ENCODE measurements around the gene TRIP13. TPM values are rescaled to one million over a fixed set of nuclear protein-coding genes. Genes with fewer than 3 reads are reported as not detected.

The TRIP13 gene
- polyA plus RNA-seq, 1 experiment = 20.4 TPM

DNA sequence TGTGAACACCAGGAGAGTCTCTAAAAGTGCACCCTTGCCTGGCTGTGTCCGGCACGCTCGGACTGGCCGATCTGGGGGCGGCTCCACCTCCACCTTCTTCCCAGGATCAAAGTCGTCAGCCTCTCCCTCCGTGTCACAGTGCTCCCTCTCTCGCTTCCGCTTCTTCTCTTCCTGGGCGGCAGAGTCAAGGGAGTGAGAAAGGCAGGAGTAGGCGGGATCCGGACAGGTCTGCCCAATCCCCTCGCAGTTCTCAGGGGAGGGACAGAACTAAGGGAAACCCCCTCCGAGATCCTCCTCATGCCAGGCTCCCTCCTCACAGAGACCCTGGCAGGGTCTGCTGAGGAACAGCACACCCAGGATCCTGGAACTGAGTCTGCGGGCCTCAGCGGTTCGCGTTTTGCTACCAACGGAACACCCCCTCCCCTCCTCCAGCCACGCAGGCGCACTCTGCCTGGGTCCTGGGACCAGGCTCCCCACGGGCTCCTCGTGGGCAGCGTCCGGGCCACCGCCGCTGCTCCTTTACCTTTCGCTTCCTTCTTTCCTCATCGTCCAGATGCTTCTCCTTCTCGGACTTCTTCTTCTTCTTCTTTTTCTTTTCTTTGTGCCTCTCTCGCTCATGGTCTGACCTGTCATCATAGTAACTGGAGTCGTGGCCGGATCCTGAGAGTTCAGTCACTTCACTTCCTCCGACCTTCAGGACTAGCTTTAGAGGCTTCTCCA lies 1.4 kb upstream of the TRIP13 start:
- POLR2A ChIA-PET = interaction anchor here (0.6 kb wide), 1 partner anchor 724 kb away, joined by 3 read pairs; no protein-coding TSS in a partner anchor
- DNase-seq (ENCODE audit: low read depth) = no peak
- H3K36me3 ChIP-seq (ENCODE audit: control insufficient read depth, insufficient read depth, low read length) = peaks cover 24% of the 10 kb centered on the region

GRCh38 chr5:891837-892393 lies 769 bp upstream of the TRIP13 start:
- peaks cover 18% of the 10 kb centered on the region for H3K36me3 ChIP-seq (ENCODE audit: control insufficient read depth, insufficient read depth, low read length)
- ChIA-PET POLR2A (interaction anchor here (0.6 kb wide), 1 partner anchor 724 kb away, joined by 3 read pairs; no protein-coding TSS in a partner anchor), CTCF (interaction anchor here (1.8 to 4.0 kb wide), 3 partner anchors 11 to 222 kb away, joined by 7 to 18 read pairs (median 8); no protein-coding TSS in a partner anchor)
- H3K4me3 ChIP-seq (ENCODE audit: low read depth, low read length) = peak overlapping the region; percentile 96
- H3K27me3 ChIP-seq (ENCODE audit: control insufficient read depth, insufficient read depth, low read length) = no peaks in the 10 kb centered on the region
- no peak for DNase-seq (ENCODE audit: low read depth)
- TF ChIP-seq, protein P1, sequence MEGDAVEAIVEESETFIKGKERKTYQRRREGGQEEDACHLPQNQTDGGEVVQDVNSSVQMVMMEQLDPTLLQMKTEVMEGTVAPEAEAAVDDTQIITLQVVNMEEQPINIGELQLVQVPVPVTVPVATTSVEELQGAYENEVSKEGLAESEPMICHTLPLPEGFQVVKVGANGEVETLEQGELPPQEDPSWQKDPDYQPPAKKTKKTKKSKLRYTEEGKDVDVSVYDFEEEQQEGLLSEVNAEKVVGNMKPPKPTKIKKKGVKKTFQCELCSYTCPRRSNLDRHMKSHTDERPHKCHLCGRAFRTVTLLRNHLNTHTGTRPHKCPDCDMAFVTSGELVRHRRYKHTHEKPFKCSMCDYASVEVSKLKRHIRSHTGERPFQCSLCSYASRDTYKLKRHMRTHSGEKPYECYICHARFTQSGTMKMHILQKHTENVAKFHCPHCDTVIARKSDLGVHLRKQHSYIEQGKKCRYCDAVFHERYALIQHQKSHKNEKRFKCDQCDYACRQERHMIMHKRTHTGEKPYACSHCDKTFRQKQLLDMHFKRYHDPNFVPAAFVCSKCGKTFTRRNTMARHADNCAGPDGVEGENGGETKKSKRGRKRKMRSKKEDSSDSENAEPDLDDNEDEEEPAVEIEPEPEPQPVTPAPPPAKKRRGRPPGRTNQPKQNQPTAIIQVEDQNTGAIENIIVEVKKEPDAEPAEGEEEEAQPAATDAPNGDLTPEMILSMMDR (IDR thresholded peaks at IDR 0.05; ENCODE audit: insufficient read depth, low read depth, low read length) = no peak

More for the DNA sequence above, 1.4 kb upstream of the TRIP13 start:
- Histone ChIP-seq H3K4me3 (ENCODE audit: low read depth, low read length) (peak overlapping the region; percentile 96), H3K27me3 (ENCODE audit: control insufficient read depth, insufficient read depth, low read length) (no peaks in the 10 kb centered on the region)
- TF ChIP-seq, protein P1 (IDR thresholded peaks at IDR 0.05; ENCODE audit: insufficient read depth, low read depth, low read length) = no peak
- CTCF ChIA-PET = interaction anchor here (1.3 to 4.0 kb wide), 3 partner anchors 11 to 574 kb away, joined by 3 to 18 read pairs (median 8); no protein-coding TSS in a partner anchor

- CTCF ChIA-PET = interaction anchor here (1.8 to 4.0 kb wide), 3 partner anchors 9 to 223 kb away, joined by 7 to 18 read pairs (median 8); no protein-coding TSS in a partner anchor
These were observed 438 bp downstream of the TRIP13 start for GRCh38 chr5:893137-893506.

GRCh38 chr5:893711-894110 lies 1.0 kb downstream of the TRIP13 start:
- Histone ChIP-seq H3K36me3 (ENCODE audit: control insufficient read depth, insufficient read depth, low read length) (peaks cover 10% of the 10 kb centered on the region), H3K27me3 (ENCODE audit: control insufficient read depth, insufficient read depth, low read length) (no peaks in the 10 kb centered on the region), H3K4me3 (ENCODE audit: low read depth, low read length) (no peak overlapping the region; the same call in 1 of the 2 replicates)
- ChIA-PET POLR2A (no interaction called here), CTCF (interaction anchor here (2.0 to 4.0 kb wide), 3 partner anchors 9 to 224 kb away, joined by 7 to 18 read pairs (median 10); no protein-coding TSS in a partner anchor)
- DNase-seq (ENCODE audit: low read depth) = no peak
- TF ChIP-seq, protein P1 (IDR thresholded peaks at IDR 0.05; ENCODE audit: insufficient read depth, low read depth, low read length) = no peak

More at GRCh38 chr5:893137-893506, 438 bp downstream of the TRIP13 start:
- no peak for DNase-seq (ENCODE audit: low read depth)
- TF ChIP-seq, protein P1 (IDR thresholded peaks at IDR 0.05; ENCODE audit: insufficient read depth, low read depth, low read length) = no peak
- Histone ChIP-seq H3K27me3 (ENCODE audit: control insufficient read depth, insufficient read depth, low read length) (no peaks in the 10 kb centered on the region), H3K4me3 (ENCODE audit: low read depth, low read length) (peak overlapping the region; percentile 96), H3K36me3 (ENCODE audit: control insufficient read depth, insufficient read depth, low read length) (peaks cover 14% of the 10 kb centered on the region)
- POLR2A ChIA-PET = no interaction called here

DNA sequence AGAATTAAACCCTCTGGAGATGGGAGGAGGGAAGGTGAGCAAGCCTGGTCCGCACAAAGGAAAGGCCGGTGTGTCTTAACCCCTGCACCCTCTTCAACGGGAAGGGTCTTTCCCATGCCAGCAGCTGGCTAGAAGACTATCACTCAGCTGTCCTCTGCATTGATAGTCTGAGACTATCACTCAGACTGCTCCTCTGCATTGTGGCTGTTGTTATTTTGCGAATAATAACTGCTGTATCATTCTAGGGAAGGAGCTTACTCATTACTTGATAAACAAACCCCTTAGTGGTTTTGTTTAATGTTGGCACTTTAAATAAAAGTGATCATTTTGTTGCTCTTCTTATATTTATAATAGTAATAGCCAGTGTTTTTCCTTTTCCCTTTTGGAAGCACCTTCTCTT lies 8.1 kb downstream of the TRIP13 start:
- POLR2A ChIA-PET = no interaction called here
- no peak overlapping the region for H3K4me3 ChIP-seq (ENCODE audit: low read depth, low read length)
- no peak for DNase-seq (ENCODE audit: low read depth)
- CTCF ChIA-PET = interaction anchor here (1.6 to 8.5 kb wide), 5 partner anchors 7 to 712 kb away, joined by 4 to 102 read pairs (median 18); partner anchors contain the start of genes BRD9 and TRIP13
- H3K27me3 ChIP-seq (ENCODE audit: control insufficient read depth, insufficient read depth, low read length) = no peaks in the 10 kb centered on the region
- no peaks in the 10 kb centered on the region for H3K36me3 ChIP-seq (ENCODE audit: control insufficient read depth, insufficient read depth, low read length)
- TF ChIP-seq, protein P1 (IDR thresholded peaks at IDR 0.05; ENCODE audit: insufficient read depth, low read depth, low read length) = no peak
